SJSA1 (cell line): ENCODE data around the gene C2CD4C. TPM values are rescaled to one million over a fixed set of nuclear protein-coding genes. Genes with fewer than 3 reads are reported as not detected.
"Not testable (repeated sequence)": the region's sequence is repeated elsewhere in the genome, so short reads cannot be mapped to it uniquely, and the experiment has no call there.

Experiments used
- DNase-seq, 2 experiments: peaks; one replicate each; pipeline ENCODE4 v3.0.0-alpha.2; 2015 to 2020; ENCODE audit warnings: low spot score in 2 of 2, low read depth in 1 of 2
- H3K27ac ChIP-seq: fragments of 250-450 bp; sonication (Bioruptor Pico); 2 replicates; pipeline ENCODE4 v1.5.1; 2020; ENCODE audit warnings: mild to moderate bottlenecking, moderate library complexity
- H3K27me3 ChIP-seq: fragments of 250-450 bp; sonication (Bioruptor Pico); replicated peaks from 2 replicates; pipeline ENCODE4 v1.5.1; 2020; ENCODE audit warnings: mild to moderate bottlenecking, moderate library complexity
- H3K36me3 ChIP-seq: fragments of 250-450 bp; sonication (Bioruptor Pico); 2 replicates; pipeline ENCODE4 v1.5.1; 2020; ENCODE audit warnings: mild to moderate bottlenecking
- H3K4me1 ChIP-seq: fragments of 250-450 bp; sonication (Bioruptor Pico); replicated peaks from 2 replicates; pipeline ENCODE4 v1.6.1; 2021; ENCODE audit warnings: mild to moderate bottlenecking
- H3K4me3 ChIP-seq: fragments of 250-450 bp; sonication (Bioruptor Pico); 2 replicates; pipeline ENCODE4 v1.5.1; 2020; ENCODE audit warnings: mild to moderate bottlenecking
- H3K9me3 ChIP-seq: fragments of 250-450 bp; sonication (Bioruptor Pico); replicated peaks from 2 replicates; pipeline ENCODE4 v1.5.1; 2020; ENCODE audit warnings: mild to moderate bottlenecking
- total RNA-seq: library from RNA; depleted of rRNA; stranded (reverse); fragments of >200 nt; shearing (Covaris generic); gene quantifications from 2 replicates; pipeline ENCODE4 v1.2.3, GENCODE V29; 2014

C2CD4C gene
- total RNA-seq, 1 experiment from 2014 or later: 0.05 TPM

- Histone ChIP-seq H3K9me3 (no peaks in the 10 kb centered on the region), H3K36me3 (no peaks in the 10 kb centered on the region)
- no peak for DNase-seq
Observed at GRCh38 chr19:434152-434960, 25.4 kb upstream of the C2CD4C start.

GRCh38 chr19:430701-431100 is 21.8 kb upstream of the C2CD4C start:
- H3K9me3 ChIP-seq: no peaks in the 10 kb centered on the region
- no peaks in the 10 kb centered on the region for H3K36me3 ChIP-seq
- no peaks in the 10 kb centered on the region for H3K27me3 ChIP-seq
- H3K27ac ChIP-seq: no peak overlapping the region
- no peaks in the 10 kb centered on the region for H3K4me1 ChIP-seq
- no peak for DNase-seq
- no peak overlapping the region for H3K4me3 ChIP-seq

More at GRCh38 chr19:434152-434960, 25.4 kb upstream of the C2CD4C start:
- Histone ChIP-seq H3K4me1 (no peaks in the 10 kb centered on the region), H3K27ac (no peak overlapping the region), H3K4me3 (no peak overlapping the region), H3K27me3 (peaks cover 22% of the 10 kb centered on the region; the same call in 1 of the 2 replicates)

- DNase-seq: no peak
- no peaks in the 10 kb centered on the region for H3K9me3 ChIP-seq
- H3K36me3 ChIP-seq: no peaks in the 10 kb centered on the region
- H3K4me3 ChIP-seq: no peak overlapping the region
- no peaks in the 10 kb centered on the region for H3K4me1 ChIP-seq
- H3K27me3 ChIP-seq: peaks cover 9% of the 10 kb centered on the region; the same call in 1 of the 2 replicates
- no peak overlapping the region for H3K27ac ChIP-seq
Observed at GRCh38 chr19:428149-428548, 19.2 kb upstream of the C2CD4C start.

- DNase-seq, H3K4me1 ChIP-seq, H3K36me3 ChIP-seq, H3K27ac ChIP-seq, H3K9me3 ChIP-seq, H3K4me3 ChIP-seq, H3K27me3 ChIP-seq: not testable (repeated sequence)
Observed at GRCh38 chr19:427675-428074, 18.7 kb upstream of the C2CD4C start.

- no peak for DNase-seq
- Histone ChIP-seq H3K4me3 (no peak overlapping the region), H3K27ac (no peak overlapping the region), H3K4me1 (no peaks in the 10 kb centered on the region), H3K36me3 (no peaks in the 10 kb centered on the region), H3K27me3 (peaks cover 9% of the 10 kb centered on the region; the same call in 1 of the 2 replicates), H3K9me3 (no peaks in the 10 kb centered on the region)
Observed at GRCh38 chr19:426725-427445, 17.9 kb upstream of the C2CD4C start.

- Histone ChIP-seq H3K9me3 (no peaks in the 10 kb centered on the region), H3K4me3 (no peak overlapping the region), H3K4me1 (no peaks in the 10 kb centered on the region), H3K27ac (no peak overlapping the region), H3K27me3 (peaks cover 17% of the 10 kb centered on the region; the same call in 1 of the 2 replicates), H3K36me3 (no peaks in the 10 kb centered on the region)
- no peak for DNase-seq
Observed at GRCh38 chr19:425056-425455, 16.1 kb upstream of the C2CD4C start.

GRCh38 chr19:424546-424945 is 15.6 kb upstream of the C2CD4C start:
- H3K36me3 ChIP-seq: no peaks in the 10 kb centered on the region
- no peaks in the 10 kb centered on the region for H3K4me1 ChIP-seq
- H3K27ac ChIP-seq: no peak overlapping the region
- H3K27me3 ChIP-seq: peaks cover 22% of the 10 kb centered on the region
- no peak for DNase-seq
- no peaks in the 10 kb centered on the region for H3K9me3 ChIP-seq
- no peak overlapping the region for H3K4me3 ChIP-seq

- Histone ChIP-seq H3K4me3 (no peak overlapping the region), H3K36me3 (no peaks in the 10 kb centered on the region), H3K27ac (no peak overlapping the region), H3K9me3 (no peaks in the 10 kb centered on the region), H3K27me3 (peaks cover 29% of the 10 kb centered on the region), H3K4me1 (no peaks in the 10 kb centered on the region)
- DNase-seq: no peak
Observed at GRCh38 chr19:423691-424466, 14.9 kb upstream of the C2CD4C start.

- DNase-seq, H3K9me3 ChIP-seq, H3K4me1 ChIP-seq, H3K36me3 ChIP-seq, H3K4me3 ChIP-seq, H3K27ac ChIP-seq: not testable (repeated sequence)
- H3K27me3 ChIP-seq: peaks cover 39% of the 10 kb centered on the region
Observed at GRCh38 chr19:422917-423226, 13.9 kb upstream of the C2CD4C start.

GRCh38 chr19:422213-422916 is 13.4 kb upstream of the C2CD4C start:
- H3K36me3 ChIP-seq: no peaks in the 10 kb centered on the region
- DNase-seq: no peak
- no peak overlapping the region for H3K4me3 ChIP-seq
- H3K9me3 ChIP-seq: no peaks in the 10 kb centered on the region
- no peak overlapping the region for H3K27ac ChIP-seq
- H3K4me1 ChIP-seq: no peaks in the 10 kb centered on the region
- H3K27me3 ChIP-seq: peaks cover 39% of the 10 kb centered on the region

- DNase-seq: no peak
- peaks cover 35% of the 10 kb centered on the region for H3K27me3 ChIP-seq
- H3K27ac ChIP-seq: no peak overlapping the region
- H3K4me3 ChIP-seq: no peak overlapping the region
- H3K36me3 ChIP-seq: no peaks in the 10 kb centered on the region
- no peaks in the 10 kb centered on the region for H3K9me3 ChIP-seq
- H3K4me1 ChIP-seq: no peaks in the 10 kb centered on the region
Observed at GRCh38 chr19:419721-420515, 11.0 kb upstream of the C2CD4C start.

- Histone ChIP-seq H3K9me3 (no peaks in the 10 kb centered on the region), H3K27ac (no peak overlapping the region), H3K36me3 (no peaks in the 10 kb centered on the region), H3K4me3 (no peak overlapping the region), H3K27me3 (peaks cover 30% of the 10 kb centered on the region), H3K4me1 (no peaks in the 10 kb centered on the region)
- DNase-seq: no peak
Observed at GRCh38 chr19:418761-419671, 10.1 kb upstream of the C2CD4C start.
